Karpas-422 (cell line): ENCODE results near the gene ROR1. TPM values are rescaled to one million over a fixed set of nuclear protein-coding genes. Genes with fewer than 3 reads are reported as not detected.

ENCODE experiments used
- DNase-seq: peaks from one replicate; pipeline ENCODE4 v3.0.0-alpha.2; 2015
- H2AFZ ChIP-seq: fragments of 200-600 bp; sonication (generic); 2 replicates; pipeline ENCODE4 v1.6.1; 2014; ENCODE audit warnings: antibody characterized with exemption, low read length, mixed read lengths
- H3K27ac ChIP-seq: fragments of 200-600 bp; sonication (generic); 2 replicates; pipeline ENCODE4 v1.5.1; 2014; ENCODE audit warnings: mild to moderate bottlenecking, low read length, moderate library complexity
- H3K27me3 ChIP-seq: fragments of 200-600 bp; sonication (generic); 2 replicates; pipeline ENCODE4 v1.6.1; 2014; ENCODE audit warnings: low read length, mixed read lengths
- H3K36me3 ChIP-seq: fragments of 200-600 bp; sonication (generic); 2 replicates; pipeline ENCODE4 v1.6.1; 2014; ENCODE audit warnings: low read length, mixed read lengths; ENCODE audit not compliant: insufficient read depth
- H3K4me1 ChIP-seq: fragments of 200-600 bp; sonication (generic); 2 replicates; pipeline ENCODE4 v1.6.1; 2014; ENCODE audit warnings: mild to moderate bottlenecking, low read length, mixed read lengths
- H3K4me2 ChIP-seq: fragments of 200-600 bp; sonication (generic); 2 replicates; pipeline ENCODE4 v1.6.1; 2014; ENCODE audit warnings: low read length, low read depth, mild to moderate bottlenecking; ENCODE audit not compliant: poor library complexity, severe bottlenecking
- H3K4me3 ChIP-seq: fragments of 200-600 bp; sonication (generic); 2 replicates; pipeline ENCODE4 v1.5.1; 2014; ENCODE audit warnings: mild to moderate bottlenecking, antibody characterized with exemption, low read length, mixed read lengths
- H3K79me2 ChIP-seq: fragments of 200-600 bp; sonication (generic); 2 replicates; pipeline ENCODE4 v1.6.1; 2014; ENCODE audit warnings: mild to moderate bottlenecking, low read length, mixed read lengths
- H3K9ac ChIP-seq: fragments of 200-600 bp; sonication (generic); 2 replicates; pipeline ENCODE4 v1.6.0; 2014; ENCODE audit warnings: low read length
- H3K9me2 ChIP-seq: fragments of 200-600 bp; sonication (generic), shearing (Covaris generic); replicated peaks from 2 replicates; pipeline ENCODE4 v1.6.0; 2014; ENCODE audit warnings: mild to moderate bottlenecking, low read length, moderate library complexity; ENCODE audit not compliant: insufficient read depth
- H3K9me3 ChIP-seq: fragments of 300-700, 200-600 bp; sonication (generic); 2 replicates; pipeline ENCODE4 v1.6.1; 2014; ENCODE audit warnings: low read length, mixed read lengths
- H4K20me1 ChIP-seq: fragments of 200-600 bp; sonication (generic); 2 replicates; pipeline ENCODE4 v1.6.1; 2014; ENCODE audit warnings: mild to moderate bottlenecking, antibody characterized with exemption, low read length, low read depth; ENCODE audit not compliant: insufficient read depth
- total RNA-seq: library from RNA; depleted of rRNA; stranded (reverse); fragments of >200 nt; shearing (Covaris generic); gene quantifications from 2 replicates; pipeline ENCODE4 v1.2.3, GENCODE V29; 2014; ENCODE audit warnings: low replicate concordance

The ROR1 gene
- total RNA-seq, 1 experiment from 2014 or later, result not detected

- H3K79me2 ChIP-seq, result no peaks in the 10 kb centered on the region
Observed at GRCh38 chr1:63920154-63921117, 146.6 kb downstream of the ROR1 start.

GRCh38 chr1:63921359-63921758 lies 147.5 kb downstream of the ROR1 start:
- Histone ChIP-seq H3K4me3 (no peak overlapping the region), H3K9me2 (no peaks in the 10 kb centered on the region), H3K9me3 (no peaks in the 10 kb centered on the region), H4K20me1 (no peaks in the 10 kb centered on the region), H3K27me3 (no peaks in the 10 kb centered on the region), H3K79me2 (no peaks in the 10 kb centered on the region), H2AFZ (no peak overlapping the region), H3K27ac (no peak overlapping the region), H3K9ac (no peak overlapping the region), H3K36me3 (no peaks in the 10 kb centered on the region), H3K4me1 (no peaks in the 10 kb centered on the region), H3K4me2 (no peak overlapping the region)
- DNase-seq, result no peak

More at GRCh38 chr1:63920154-63921117, 146.6 kb downstream of the ROR1 start:
- Histone ChIP-seq H2AFZ (no peak overlapping the region), H3K27ac (no peak overlapping the region), H3K9me3 (no peaks in the 10 kb centered on the region), H4K20me1 (no peaks in the 10 kb centered on the region), H3K4me2 (no peak overlapping the region), H3K9ac (no peak overlapping the region), H3K4me3 (no peak overlapping the region), H3K36me3 (no peaks in the 10 kb centered on the region), H3K4me1 (no peaks in the 10 kb centered on the region), H3K27me3 (no peaks in the 10 kb centered on the region), H3K9me2 (no peaks in the 10 kb centered on the region)
- DNase-seq, result peak; percentile 53

- Histone ChIP-seq H3K27me3 (no peaks in the 10 kb centered on the region), H3K36me3 (no peaks in the 10 kb centered on the region), H4K20me1 (no peaks in the 10 kb centered on the region), H3K4me2 (no peak overlapping the region), H3K9me3 (no peaks in the 10 kb centered on the region), H3K4me1 (no peaks in the 10 kb centered on the region), H2AFZ (no peak overlapping the region), H3K9me2 (no peaks in the 10 kb centered on the region), H3K9ac (no peak overlapping the region), H3K27ac (no peak overlapping the region), H3K79me2 (no peaks in the 10 kb centered on the region), H3K4me3 (no peak overlapping the region)
- DNase-seq, result no peak
Observed at GRCh38 chr1:63921802-63922201, 148.0 kb downstream of the ROR1 start.

GRCh38 chr1:63922848-63923247 lies 149.0 kb downstream of the ROR1 start:
- no peak overlapping the region for H3K27ac ChIP-seq

GRCh38 chr1:63923302-63923701 lies 149.5 kb downstream of the ROR1 start:
- Histone ChIP-seq H3K79me2 (no peaks in the 10 kb centered on the region), H3K27ac (no peak overlapping the region), H2AFZ (no peak overlapping the region), H3K9me2 (no peaks in the 10 kb centered on the region), H4K20me1 (no peaks in the 10 kb centered on the region), H3K36me3 (no peaks in the 10 kb centered on the region), H3K9me3 (no peaks in the 10 kb centered on the region), H3K4me3 (no peak overlapping the region), H3K9ac (no peak overlapping the region), H3K27me3 (no peaks in the 10 kb centered on the region), H3K4me1 (no peaks in the 10 kb centered on the region), H3K4me2 (no peak overlapping the region)
- no peak for DNase-seq

More at GRCh38 chr1:63922848-63923247, 149.0 kb downstream of the ROR1 start:
- Histone ChIP-seq H3K4me3 (no peak overlapping the region), H4K20me1 (no peaks in the 10 kb centered on the region), H3K9me3 (no peaks in the 10 kb centered on the region), H3K27me3 (no peaks in the 10 kb centered on the region), H3K9ac (no peak overlapping the region), H2AFZ (no peak overlapping the region), H3K4me1 (no peaks in the 10 kb centered on the region), H3K9me2 (no peaks in the 10 kb centered on the region), H3K36me3 (no peaks in the 10 kb centered on the region), H3K79me2 (no peaks in the 10 kb centered on the region), H3K4me2 (no peak overlapping the region)
- no peak for DNase-seq

- no peak for DNase-seq
- Histone ChIP-seq H3K4me1 (no peaks in the 10 kb centered on the region), H3K4me2 (no peak overlapping the region), H3K79me2 (no peaks in the 10 kb centered on the region), H3K4me3 (no peak overlapping the region), H3K27me3 (no peaks in the 10 kb centered on the region), H3K9me2 (no peaks in the 10 kb centered on the region), H3K9me3 (no peaks in the 10 kb centered on the region), H3K9ac (no peak overlapping the region), H3K27ac (no peak overlapping the region), H2AFZ (no peak overlapping the region), H3K36me3 (no peaks in the 10 kb centered on the region), H4K20me1 (no peaks in the 10 kb centered on the region)
Observed at GRCh38 chr1:63924600-63924999, 150.8 kb downstream of the ROR1 start.

- no peaks in the 10 kb centered on the region for H3K9me3 ChIP-seq
- H3K27ac ChIP-seq, result no peak overlapping the region
- no peaks in the 10 kb centered on the region for H4K20me1 ChIP-seq
- H3K4me2 ChIP-seq, result no peak overlapping the region
- DNase-seq, result no peak
- no peaks in the 10 kb centered on the region for H3K9me2 ChIP-seq
- no peaks in the 10 kb centered on the region for H3K36me3 ChIP-seq
- no peaks in the 10 kb centered on the region for H3K79me2 ChIP-seq
- no peak overlapping the region for H2AFZ ChIP-seq
- H3K27me3 ChIP-seq, result no peaks in the 10 kb centered on the region
- H3K4me1 ChIP-seq, result no peaks in the 10 kb centered on the region
- no peak overlapping the region for H3K9ac ChIP-seq
- H3K4me3 ChIP-seq, result no peak overlapping the region
Observed at GRCh38 chr1:63928186-63929105, 154.6 kb downstream of the ROR1 start.

GRCh38 chr1:63929106-63929478 lies 155.3 kb downstream of the ROR1 start:
- Histone ChIP-seq H3K4me2 (no peak overlapping the region), H3K79me2 (no peaks in the 10 kb centered on the region), H3K36me3 (no peaks in the 10 kb centered on the region), H3K4me3 (no peak overlapping the region), H2AFZ (no peak overlapping the region), H3K27ac (no peak overlapping the region), H4K20me1 (no peaks in the 10 kb centered on the region), H3K9me2 (no peaks in the 10 kb centered on the region), H3K9me3 (no peaks in the 10 kb centered on the region), H3K4me1 (no peaks in the 10 kb centered on the region), H3K27me3 (no peaks in the 10 kb centered on the region), H3K9ac (no peak overlapping the region)
- DNase-seq, result no peak
